HepG2 (cell line): ENCODE measurements around the gene MRPL28.

Source experiments
- CBX2 ChIP-seq, 2 experiments: fragments of 200-600 bp in 1 of 2; sonication (generic); formaldehyde crosslinking in 1 of 2; IDR thresholded peaks; 2 replicates each; pipeline versions ENCODE4 v1.7.0 to v1.8.1; 2018 to 2022; ENCODE audit warnings: low read depth in 2 of 2, low read length in 1 of 2, mild to moderate bottlenecking in 1 of 2, missing genetic modification reagents in 1 of 2
- IKZF1 ChIP-seq: fragments of 450-650 bp; IDR thresholded peaks from 2 replicates; pipeline ENCODE4 v1.7.1; 2016
- KDM1A ChIP-seq: IDR thresholded peaks from 2 replicates; pipeline ENCODE4 v1.6.1; 2016; ENCODE audit warnings: missing compliant biosample characterization
- KMT2A ChIP-seq: sonication (generic); formaldehyde crosslinking; IDR thresholded peaks from 2 replicates; pipeline ENCODE4 v1.4.0; 2020; ENCODE audit warnings: missing genetic modification reagents
- MBNL3 ChIP-seq: fragments of 250-450 bp; sonication (Bioruptor Pico); conservative IDR thresholded peaks from 2 replicates; pipeline ENCODE4 v1.8.0; 2022; ENCODE audit warnings: mild to moderate bottlenecking, inconsistent platforms
- MZF1 ChIP-seq: sonication (generic); formaldehyde crosslinking; IDR thresholded peaks from 2 replicates; pipeline ENCODE4 v1.8.1; 2023; ENCODE audit warnings: mild to moderate bottlenecking, missing genetic modification reagents, borderline replicate concordance
- POLR2AphosphoS5 ChIP-seq: IDR thresholded peaks from 2 replicates; pipeline ENCODE4 v1.6.1; 2012; ENCODE audit warnings: low read depth, low read length
- SIN3B ChIP-seq: fragments of 150-350 bp; IDR thresholded peaks from 2 replicates; pipeline ENCODE4 v1.6.1; 2014; ENCODE audit warnings: low read length
- ZNF263 ChIP-seq: sonication (generic); formaldehyde crosslinking; IDR thresholded peaks from 2 replicates; pipeline ENCODE4 v1.4.0; 2020; ENCODE audit warnings: missing genetic modification reagents
- ZNF33B ChIP-seq: sonication (generic); formaldehyde crosslinking; IDR thresholded peaks from 2 replicates; pipeline ENCODE4 v1.5.1; 2020; ENCODE audit warnings: mild to moderate bottlenecking, missing genetic modification reagents
- TF ChIP-seq, protein P1 (sequence below): sonication (generic); formaldehyde crosslinking; IDR thresholded peaks from 2 replicates; pipeline ENCODE4 v1.4.0; 2020; ENCODE audit warnings: missing genetic modification reagents, mild to moderate bottlenecking, borderline replicate concordance
- TF ChIP-seq, protein P2 (sequence below): sonication (generic); formaldehyde crosslinking; IDR thresholded peaks from 2 replicates; pipeline ENCODE4 v1.5.0; 2020; ENCODE audit warnings: mild to moderate bottlenecking, missing genetic modification reagents, moderate library complexity
- TF ChIP-seq, protein P3 (sequence below): sonication (generic); formaldehyde crosslinking; IDR thresholded peaks from 2 replicates; pipeline ENCODE4 v1.9.0; 2021; ENCODE audit warnings: missing genetic modification reagents, mild to moderate bottlenecking, borderline replicate concordance

DNA sequence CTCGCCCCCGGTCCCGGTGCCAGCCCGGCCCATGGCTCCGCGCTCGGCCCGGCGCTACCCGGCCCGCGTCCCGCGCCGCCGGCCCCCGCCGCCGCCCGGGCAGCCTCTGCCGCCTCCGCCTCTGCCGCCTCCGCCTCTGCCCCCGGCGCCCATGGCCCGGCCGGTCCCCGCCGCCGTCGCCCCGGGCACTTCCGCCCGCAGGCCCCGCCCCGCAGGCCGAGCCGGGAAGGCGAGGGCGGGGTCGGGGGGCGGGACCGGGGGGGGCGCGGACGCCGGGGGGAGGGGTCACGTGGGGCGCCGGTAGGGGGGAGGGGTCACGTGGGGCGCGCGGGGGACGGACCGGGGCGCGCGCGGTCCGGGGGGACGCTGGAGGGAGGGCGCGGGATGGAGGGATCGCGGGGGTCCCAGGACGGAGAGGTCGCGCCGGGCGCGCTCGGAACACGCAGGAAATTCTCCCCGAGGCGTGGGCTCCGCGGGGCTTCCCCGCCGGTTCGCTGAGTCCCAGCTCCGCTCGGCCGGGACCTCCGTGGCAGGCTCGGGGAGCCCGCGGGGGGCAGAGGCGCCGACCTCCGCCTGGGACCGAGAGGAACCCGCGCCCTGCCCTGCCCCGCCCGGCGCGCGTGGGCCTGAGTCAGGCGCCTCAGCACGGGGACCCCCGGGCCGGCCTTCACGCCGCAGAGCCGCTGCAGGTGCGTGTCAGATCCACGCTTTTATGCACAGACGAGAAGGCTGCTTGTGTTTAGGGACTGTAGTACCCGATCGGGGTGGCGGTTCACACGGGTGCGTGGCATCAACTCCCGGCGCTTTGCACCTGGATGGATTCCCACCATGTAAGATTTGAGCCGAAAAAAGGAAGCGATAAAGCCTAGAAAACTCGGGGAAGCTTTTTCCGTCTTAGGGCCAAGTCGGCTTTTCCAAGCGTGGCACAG lies 11.7 kb upstream of the MRPL28 start, which contains the start of gene PGAP6:
- TF ChIP-seq, protein P1, sequence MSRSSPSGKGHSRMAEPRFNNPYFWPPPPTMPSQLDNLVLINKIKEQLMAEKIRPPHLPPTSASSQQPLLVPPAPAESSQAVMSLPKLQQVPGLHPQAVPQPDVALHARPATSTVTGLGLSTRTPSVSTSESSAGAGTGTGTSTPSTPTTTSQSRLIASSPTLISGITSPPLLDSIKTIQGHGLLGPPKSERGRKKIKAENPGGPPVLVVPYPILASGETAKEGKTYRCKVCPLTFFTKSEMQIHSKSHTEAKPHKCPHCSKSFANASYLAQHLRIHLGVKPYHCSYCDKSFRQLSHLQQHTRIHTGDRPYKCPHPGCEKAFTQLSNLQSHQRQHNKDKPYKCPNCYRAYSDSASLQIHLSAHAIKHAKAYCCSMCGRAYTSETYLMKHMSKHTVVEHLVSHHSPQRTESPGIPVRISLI = no peak
- no peak for TF ChIP-seq ZNF263
- no peak for TF ChIP-seq MBNL3 (CRISPR knock-in tag)
- no peak for TF ChIP-seq KMT2A (CRISPR knock-in tag)
- TF ChIP-seq KDM1A (CRISPR knock-in tag) = no peak
- TF ChIP-seq, protein P2, sequence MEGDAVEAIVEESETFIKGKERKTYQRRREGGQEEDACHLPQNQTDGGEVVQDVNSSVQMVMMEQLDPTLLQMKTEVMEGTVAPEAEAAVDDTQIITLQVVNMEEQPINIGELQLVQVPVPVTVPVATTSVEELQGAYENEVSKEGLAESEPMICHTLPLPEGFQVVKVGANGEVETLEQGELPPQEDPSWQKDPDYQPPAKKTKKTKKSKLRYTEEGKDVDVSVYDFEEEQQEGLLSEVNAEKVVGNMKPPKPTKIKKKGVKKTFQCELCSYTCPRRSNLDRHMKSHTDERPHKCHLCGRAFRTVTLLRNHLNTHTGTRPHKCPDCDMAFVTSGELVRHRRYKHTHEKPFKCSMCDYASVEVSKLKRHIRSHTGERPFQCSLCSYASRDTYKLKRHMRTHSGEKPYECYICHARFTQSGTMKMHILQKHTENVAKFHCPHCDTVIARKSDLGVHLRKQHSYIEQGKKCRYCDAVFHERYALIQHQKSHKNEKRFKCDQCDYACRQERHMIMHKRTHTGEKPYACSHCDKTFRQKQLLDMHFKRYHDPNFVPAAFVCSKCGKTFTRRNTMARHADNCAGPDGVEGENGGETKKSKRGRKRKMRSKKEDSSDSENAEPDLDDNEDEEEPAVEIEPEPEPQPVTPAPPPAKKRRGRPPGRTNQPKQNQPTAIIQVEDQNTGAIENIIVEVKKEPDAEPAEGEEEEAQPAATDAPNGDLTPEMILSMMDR (CRISPR knock-in tag) = no peak
- TF ChIP-seq SIN3B = no peak
- no peak for TF ChIP-seq CBX2 (IDR thresholded peaks at IDR 0.05; ENCODE audit: low read depth, low read length)
- no peak for TF ChIP-seq CBX2 (CRISPR knock-in tag; IDR thresholded peaks at IDR 0.05; ENCODE audit: low read depth)
- TF ChIP-seq ZNF33B (CRISPR knock-in tag) = no peak
- TF ChIP-seq IKZF1 = no peak
- peak; percentile 45 for TF ChIP-seq POLR2AphosphoS5
- TF ChIP-seq, protein P3, sequence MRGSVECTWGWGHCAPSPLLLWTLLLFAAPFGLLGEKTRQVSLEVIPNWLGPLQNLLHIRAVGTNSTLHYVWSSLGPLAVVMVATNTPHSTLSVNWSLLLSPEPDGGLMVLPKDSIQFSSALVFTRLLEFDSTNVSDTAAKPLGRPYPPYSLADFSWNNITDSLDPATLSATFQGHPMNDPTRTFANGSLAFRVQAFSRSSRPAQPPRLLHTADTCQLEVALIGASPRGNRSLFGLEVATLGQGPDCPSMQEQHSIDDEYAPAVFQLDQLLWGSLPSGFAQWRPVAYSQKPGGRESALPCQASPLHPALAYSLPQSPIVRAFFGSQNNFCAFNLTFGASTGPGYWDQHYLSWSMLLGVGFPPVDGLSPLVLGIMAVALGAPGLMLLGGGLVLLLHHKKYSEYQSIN (CRISPR knock-in tag) = no peak
- no peak for TF ChIP-seq MZF1 (CRISPR knock-in tag)
